Osteocyte (in vitro differentiated cells): ENCODE data around the gene OARD1. TPM values are rescaled to one million over a fixed set of nuclear protein-coding genes. Genes with fewer than 3 reads are reported as not detected.
A peak's percentile ranks its signal among the peaks of the same experiment; 100 is the strongest.

Experiments
- DNase-seq: peaks from one replicate; pipeline ENCODE4 v3.0.0; 2021; ENCODE audit warnings: mixed read lengths; ENCODE audit not compliant: unreplicated experiment; ENCODE audit errors: extremely low spot score
- H3K27ac Mint-ChIP-seq: one replicate; pipeline ENCODE4 v1.8.0; 2021; ENCODE audit warnings: mild to moderate bottlenecking, mixed read lengths; ENCODE audit not compliant: unreplicated experiment
- H3K27me3 Mint-ChIP-seq: one replicate; pipeline ENCODE4 v1.8.0; 2021; ENCODE audit warnings: mixed read lengths; ENCODE audit not compliant: unreplicated experiment
- H3K36me3 Mint-ChIP-seq: one replicate; pipeline ENCODE4 v1.8.0; 2021; ENCODE audit warnings: mixed read lengths; ENCODE audit not compliant: unreplicated experiment
- H3K4me1 Mint-ChIP-seq: one replicate; pipeline ENCODE4 v1.8.0; 2021; ENCODE audit warnings: mixed read lengths; ENCODE audit not compliant: unreplicated experiment
- H3K4me3 Mint-ChIP-seq: one replicate; pipeline ENCODE4 v1.8.0; 2021; ENCODE audit warnings: mild to moderate bottlenecking, moderate library complexity, mixed read lengths; ENCODE audit not compliant: unreplicated experiment
- H3K9me3 Mint-ChIP-seq: one replicate; pipeline ENCODE4 v1.8.0; 2021; ENCODE audit warnings: mixed read lengths; ENCODE audit not compliant: unreplicated experiment
- total RNA-seq: library from RNA; stranded (reverse); gene quantifications from 2 replicates; pipeline ENCODE4 v1.2.1, GENCODE V29; 2021
- TF ChIP-seq, protein P1 (sequence below): fragments of 200-600 bp; sonication (generic); IDR thresholded peaks from 2 replicates; pipeline ENCODE4 v1.5.0; 2021; ENCODE audit warnings: antibody characterized with exemption, mild to moderate bottlenecking, moderate library complexity

The OARD1 gene
- total RNA-seq, 1 donor from 2014 or later: 17.2 TPM

DNA sequence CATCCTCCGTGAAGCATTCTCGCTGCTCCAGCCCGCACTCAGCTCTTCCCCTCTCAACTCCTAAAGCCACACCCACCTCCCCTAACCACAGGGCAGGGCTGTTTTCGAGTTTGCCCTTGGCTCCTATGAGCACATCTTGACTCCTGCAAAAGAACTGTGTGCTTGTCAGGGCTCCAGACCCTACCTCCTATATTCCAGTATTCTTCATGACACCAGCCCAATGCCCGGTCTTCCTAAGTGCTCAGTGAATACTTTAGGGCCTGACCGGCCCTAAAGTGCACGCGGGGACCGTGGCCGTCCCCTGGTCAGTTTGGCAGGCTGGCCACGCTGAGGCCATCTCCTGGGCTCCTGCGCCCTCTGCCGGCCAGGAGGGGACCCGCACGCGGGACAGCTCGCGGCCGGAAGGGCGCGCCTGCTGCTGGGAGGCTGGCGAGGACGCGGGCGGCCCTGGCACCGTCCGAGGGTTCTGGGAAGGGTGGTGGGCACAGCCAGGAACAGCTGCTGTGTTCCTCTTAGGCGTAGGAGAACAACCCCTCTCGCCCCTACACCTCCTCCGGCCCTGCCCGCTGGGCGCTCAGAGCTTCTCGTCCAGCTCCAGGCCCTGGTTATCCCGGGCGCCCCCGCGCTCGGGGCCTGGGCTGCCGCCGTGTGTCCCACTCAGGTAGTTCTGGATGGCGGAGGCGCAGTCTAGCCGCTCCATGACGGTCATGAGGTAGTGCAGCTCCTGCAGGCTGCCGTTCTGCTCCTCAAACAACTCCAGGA lies 44.2 kb downstream of the OARD1 start:
- Mint-ChIP-seq H3K4me1 (peaks cover 29% of the 10 kb centered on the region), H3K27me3 (peaks cover 4% of the 10 kb centered on the region), H3K36me3 (no peaks in the 10 kb centered on the region), H3K9me3 (no peaks in the 10 kb centered on the region), H3K4me3 (peak overlapping the region; percentile 82), H3K27ac (peak overlapping the region; percentile 80)
- TF ChIP-seq, protein P1, sequence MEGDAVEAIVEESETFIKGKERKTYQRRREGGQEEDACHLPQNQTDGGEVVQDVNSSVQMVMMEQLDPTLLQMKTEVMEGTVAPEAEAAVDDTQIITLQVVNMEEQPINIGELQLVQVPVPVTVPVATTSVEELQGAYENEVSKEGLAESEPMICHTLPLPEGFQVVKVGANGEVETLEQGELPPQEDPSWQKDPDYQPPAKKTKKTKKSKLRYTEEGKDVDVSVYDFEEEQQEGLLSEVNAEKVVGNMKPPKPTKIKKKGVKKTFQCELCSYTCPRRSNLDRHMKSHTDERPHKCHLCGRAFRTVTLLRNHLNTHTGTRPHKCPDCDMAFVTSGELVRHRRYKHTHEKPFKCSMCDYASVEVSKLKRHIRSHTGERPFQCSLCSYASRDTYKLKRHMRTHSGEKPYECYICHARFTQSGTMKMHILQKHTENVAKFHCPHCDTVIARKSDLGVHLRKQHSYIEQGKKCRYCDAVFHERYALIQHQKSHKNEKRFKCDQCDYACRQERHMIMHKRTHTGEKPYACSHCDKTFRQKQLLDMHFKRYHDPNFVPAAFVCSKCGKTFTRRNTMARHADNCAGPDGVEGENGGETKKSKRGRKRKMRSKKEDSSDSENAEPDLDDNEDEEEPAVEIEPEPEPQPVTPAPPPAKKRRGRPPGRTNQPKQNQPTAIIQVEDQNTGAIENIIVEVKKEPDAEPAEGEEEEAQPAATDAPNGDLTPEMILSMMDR: peak; percentile 100
- DNase-seq: peak; percentile 96

DNA sequence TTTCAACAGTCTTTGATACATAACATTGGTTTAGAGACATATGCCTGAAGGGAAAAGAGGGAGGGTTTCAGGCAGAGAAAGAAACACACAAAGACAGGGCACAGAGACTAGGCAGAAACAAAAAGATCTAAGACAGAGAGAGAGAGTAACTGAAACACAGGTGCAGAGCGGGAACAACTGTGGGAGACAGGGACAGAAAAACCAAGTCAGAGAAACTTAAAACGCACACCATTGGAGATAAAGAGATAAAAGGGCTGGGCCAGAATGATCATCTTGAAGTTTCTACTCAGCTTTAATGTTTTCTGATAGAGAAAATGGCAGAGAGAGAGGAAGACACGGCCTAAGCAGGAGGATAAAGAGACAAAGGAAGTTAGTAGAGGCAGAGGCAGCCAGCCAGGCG lies 44.9 kb downstream of the OARD1 start:
- peaks cover 35% of the 10 kb centered on the region for H3K4me1 Mint-ChIP-seq
- no peak for DNase-seq

DNA sequence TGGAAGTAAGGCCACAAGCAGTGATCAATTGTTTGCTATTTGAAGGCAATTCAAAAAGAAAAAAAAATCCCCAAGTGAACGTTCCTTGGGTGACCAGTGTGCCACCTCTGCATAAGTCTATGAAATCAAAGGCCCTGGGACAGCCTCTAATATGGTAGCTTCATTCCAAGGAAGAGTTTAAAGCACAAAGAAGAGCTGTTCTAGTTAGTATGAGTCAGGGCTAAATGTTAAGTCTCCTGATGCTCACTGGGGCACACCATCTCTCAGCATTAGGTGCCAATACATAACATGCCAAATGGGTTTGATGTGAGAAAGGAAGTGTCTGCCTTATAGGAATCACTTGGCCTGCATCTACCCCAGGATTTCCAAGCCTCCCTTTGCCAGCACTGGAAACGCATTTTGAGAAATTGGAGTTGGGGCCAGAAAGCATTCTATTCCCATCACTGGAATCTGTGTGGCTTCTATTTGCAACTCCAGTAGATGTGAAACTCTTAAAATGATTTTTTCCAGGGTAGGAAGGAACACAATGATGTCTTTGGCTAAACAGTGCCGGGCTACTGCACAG lies 46.1 kb downstream of the OARD1 start:
- DNase-seq: no peak
- Mint-ChIP-seq H3K27ac (no peak overlapping the region), H3K27me3 (peaks cover 1% of the 10 kb centered on the region), H3K9me3 (no peaks in the 10 kb centered on the region), H3K36me3 (no peaks in the 10 kb centered on the region), H3K4me3 (no peak overlapping the region), H3K4me1 (peaks cover 44% of the 10 kb centered on the region)
- TF ChIP-seq, protein P1: no peak

More for the DNA sequence above, 44.9 kb downstream of the OARD1 start:
- peak overlapping the region; percentile 82 for H3K4me3 Mint-ChIP-seq
- no peaks in the 10 kb centered on the region for H3K36me3 Mint-ChIP-seq
- TF ChIP-seq, protein P1: no peak
- H3K27me3 Mint-ChIP-seq: peaks cover 4% of the 10 kb centered on the region
- peak overlapping the region; percentile 80 for H3K27ac Mint-ChIP-seq
- no peaks in the 10 kb centered on the region for H3K9me3 Mint-ChIP-seq

DNA sequence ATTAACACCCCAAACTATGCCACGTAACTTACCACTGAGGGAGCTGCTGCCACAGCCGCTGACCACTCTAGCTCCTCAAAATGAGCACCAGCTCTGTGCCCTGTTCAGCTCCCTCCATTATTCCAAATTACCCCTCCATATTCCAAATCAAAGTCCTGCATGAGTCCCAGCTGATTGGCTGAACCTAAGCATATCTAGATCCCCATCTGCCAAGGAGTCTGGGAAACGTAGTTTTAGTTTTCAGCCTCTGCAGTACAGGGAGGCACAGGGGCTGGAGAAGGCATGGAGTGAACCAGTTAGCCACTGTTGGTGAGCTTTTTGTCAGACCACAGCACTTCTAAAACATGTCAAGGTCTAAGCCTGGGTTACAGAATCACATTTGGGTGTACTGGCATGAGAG lies 49.0 kb downstream of the OARD1 start:
- Mint-ChIP-seq H3K27ac (peak overlapping the region; percentile 19), H3K4me3 (no peak overlapping the region), H3K36me3 (no peaks in the 10 kb centered on the region), H3K27me3 (no peaks in the 10 kb centered on the region), H3K9me3 (no peaks in the 10 kb centered on the region), H3K4me1 (peaks cover 33% of the 10 kb centered on the region)
- DNase-seq: no peak
- TF ChIP-seq, protein P1: no peak

DNA sequence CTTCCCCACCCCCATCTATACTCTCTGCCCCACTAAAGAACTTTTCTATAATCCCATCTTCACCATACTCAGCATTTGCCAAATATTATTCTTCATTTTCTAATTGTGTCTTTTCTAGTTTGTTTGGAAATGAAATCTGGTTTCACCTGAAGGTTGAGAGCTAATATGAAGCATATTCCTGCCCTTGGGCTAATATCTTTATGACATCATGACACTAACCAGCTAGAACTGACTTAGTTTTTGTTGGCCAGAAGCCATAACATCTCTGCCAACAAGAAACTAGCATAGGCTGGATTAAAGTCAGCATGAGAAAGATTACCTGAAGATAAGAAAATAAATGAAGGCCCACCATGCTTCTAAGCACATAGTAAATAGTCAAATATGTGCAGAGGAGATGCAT lies 49.9 kb downstream of the OARD1 start:
- DNase-seq: no peak
- Mint-ChIP-seq H3K27me3 (no peaks in the 10 kb centered on the region), H3K9me3 (no peaks in the 10 kb centered on the region), H3K4me3 (no peak overlapping the region), H3K4me1 (peaks cover 26% of the 10 kb centered on the region), H3K27ac (peak overlapping the region; percentile 19), H3K36me3 (no peaks in the 10 kb centered on the region)
- TF ChIP-seq, protein P1: no peak
